Central memory CD8-positive, alpha-beta T cell (primary cell): Measurements from ENCODE around the gene MORN1.
A peak's percentile ranks its signal among the peaks of the same experiment; 100 is the strongest.
"Not testable (repeated sequence)": the region's sequence is repeated elsewhere in the genome, so short reads cannot be mapped to it uniquely, and the experiment has no call there.

Experiments used
- ATAC-seq: fragments of 150-1000 bp; cut with Tn5 transposase; replicated peaks from 2 replicates; pipeline ENCODE4 v1.10.0; 2022; ENCODE audit warnings: mild to moderate bottlenecking, moderate FRiP score, moderate number of reproducible peaks; ENCODE audit not compliant: poor library complexity, severe bottlenecking; ENCODE audit errors: extremely low read depth
- DNase-seq, 2 donors: peaks; one replicate each; pipeline ENCODE4 v3.0.0; 2021; ENCODE audit warnings: low spot score in 2 of 2
- H3K27ac Mint-ChIP-seq: one replicate; pipeline ENCODE4 v1.8.0; 2022; ENCODE audit warnings: low read depth, mild to moderate bottlenecking, moderate library complexity, mixed read lengths
- H3K27me3 Mint-ChIP-seq: one replicate; pipeline ENCODE4 v1.8.0; 2022; ENCODE audit warnings: mixed read lengths
- H3K36me3 Mint-ChIP-seq: one replicate; pipeline ENCODE4 v1.8.0; 2022; ENCODE audit warnings: mild to moderate bottlenecking, moderate library complexity, mixed read lengths; ENCODE audit not compliant: insufficient read depth
- H3K4me1 Mint-ChIP-seq: one replicate; pipeline ENCODE4 v1.8.0; 2022; ENCODE audit warnings: mixed read lengths
- H3K4me3 Mint-ChIP-seq: one replicate; pipeline ENCODE4 v1.8.0; 2022; ENCODE audit warnings: mild to moderate bottlenecking, moderate library complexity, mixed read lengths
- H3K9me3 Mint-ChIP-seq: one replicate; pipeline ENCODE4 v1.8.0; 2022; ENCODE audit warnings: mixed read lengths

Gene MORN1

DNA sequence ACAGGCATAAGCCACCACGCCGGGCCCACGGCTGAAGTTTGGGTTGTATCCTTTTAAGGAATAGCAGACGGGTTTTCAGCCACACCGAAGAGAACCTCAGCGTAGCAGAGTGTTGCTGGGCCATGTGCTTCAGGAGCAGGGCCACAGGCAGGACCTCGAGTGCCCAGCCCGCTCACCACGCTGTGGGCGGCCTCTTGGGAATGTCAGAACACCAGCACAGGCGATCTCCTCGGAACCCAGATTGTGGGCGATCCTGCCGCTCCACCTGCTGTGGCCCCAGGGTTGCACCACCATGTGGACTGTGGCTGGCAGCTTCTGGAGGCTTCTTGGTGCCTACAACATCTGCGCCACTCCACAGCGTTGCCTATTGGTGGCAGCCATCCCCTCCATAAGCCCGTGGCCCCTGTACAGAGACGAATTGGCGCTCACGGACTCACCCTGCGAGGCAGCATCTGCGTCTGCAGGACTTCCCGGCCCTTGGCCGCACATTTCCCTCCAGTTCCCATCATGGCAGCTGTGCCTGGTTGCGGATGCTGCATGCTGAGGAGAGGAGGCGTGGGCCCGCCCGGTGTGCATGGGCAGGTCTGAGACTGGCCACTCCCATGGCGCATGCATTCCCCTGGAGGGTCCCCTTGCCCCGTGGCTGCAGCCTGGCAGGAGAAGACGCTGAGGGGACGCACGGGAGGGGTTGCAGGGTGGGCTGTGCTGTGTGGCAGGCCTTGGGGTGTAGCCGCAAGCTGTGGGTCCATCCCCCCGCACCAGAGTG lies 93.9 kb downstream of the MORN1 start:
- ATAC-seq (no peak), DNase-seq (no peak)
- Mint-ChIP-seq H3K4me3 (no peak overlapping the region), H3K9me3 (no peaks in the 10 kb centered on the region), H3K27me3 (no peaks in the 10 kb centered on the region), H3K4me1 (peaks cover 43% of the 10 kb centered on the region), H3K36me3 (peaks cover 45% of the 10 kb centered on the region), H3K27ac (peak overlapping the region; percentile 44)

DNA sequence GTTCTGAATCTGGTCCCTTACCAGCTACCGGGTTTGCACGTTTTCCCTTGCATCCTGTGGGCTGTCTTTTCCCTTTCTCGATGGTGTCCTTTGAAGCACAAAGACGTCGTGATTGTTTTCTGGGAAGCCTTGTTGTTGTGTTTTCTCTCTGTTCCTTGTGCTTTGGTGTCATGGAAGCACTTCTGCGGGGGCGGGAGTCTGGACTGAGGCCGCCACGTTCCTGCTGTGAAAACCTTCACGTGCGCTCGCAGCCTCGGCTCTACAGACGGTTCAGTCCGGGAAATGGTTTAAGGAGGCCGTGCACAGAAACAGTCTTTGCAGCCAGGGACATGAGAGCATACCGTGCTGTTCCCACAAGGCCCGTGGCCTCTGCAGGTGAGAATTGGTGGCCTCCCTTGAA lies 94.7 kb downstream of the MORN1 start:
- H3K27ac Mint-ChIP-seq = peak overlapping the region; percentile 44
- peaks cover 49% of the 10 kb centered on the region for H3K36me3 Mint-ChIP-seq
- no peak for DNase-seq
- peaks cover 42% of the 10 kb centered on the region for H3K4me1 Mint-ChIP-seq
- H3K4me3 Mint-ChIP-seq = no peak overlapping the region
- H3K27me3 Mint-ChIP-seq = no peaks in the 10 kb centered on the region
- H3K9me3 Mint-ChIP-seq = no peaks in the 10 kb centered on the region
- no peak for ATAC-seq

DNA sequence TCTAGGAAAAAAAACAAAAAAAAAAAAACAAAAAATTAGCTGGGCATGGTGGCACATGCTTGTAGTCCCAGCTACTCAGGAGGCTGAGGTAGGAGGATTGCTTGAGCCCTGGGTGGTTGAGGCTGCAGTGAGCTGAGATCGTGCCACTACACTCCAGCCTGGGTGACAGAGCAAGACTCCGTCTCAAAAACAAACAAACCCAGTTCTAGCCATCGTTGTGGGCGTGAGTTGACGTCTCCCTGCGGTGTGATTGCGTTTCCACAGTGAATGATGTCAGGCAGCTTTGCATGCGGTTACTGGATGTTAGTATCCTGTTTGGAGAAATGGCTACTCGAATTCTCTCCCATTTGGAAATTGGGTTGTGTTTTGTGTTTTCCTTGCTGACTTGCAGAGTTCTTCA lies 95.1 kb downstream of the MORN1 start:
- H3K27ac Mint-ChIP-seq = peak overlapping the region; percentile 44
- H3K4me3 Mint-ChIP-seq, H3K9me3 Mint-ChIP-seq, ATAC-seq, H3K27me3 Mint-ChIP-seq, DNase-seq: not testable (repeated sequence)
- H3K4me1 Mint-ChIP-seq = peaks cover 42% of the 10 kb centered on the region
- H3K36me3 Mint-ChIP-seq = peaks cover 46% of the 10 kb centered on the region

DNA sequence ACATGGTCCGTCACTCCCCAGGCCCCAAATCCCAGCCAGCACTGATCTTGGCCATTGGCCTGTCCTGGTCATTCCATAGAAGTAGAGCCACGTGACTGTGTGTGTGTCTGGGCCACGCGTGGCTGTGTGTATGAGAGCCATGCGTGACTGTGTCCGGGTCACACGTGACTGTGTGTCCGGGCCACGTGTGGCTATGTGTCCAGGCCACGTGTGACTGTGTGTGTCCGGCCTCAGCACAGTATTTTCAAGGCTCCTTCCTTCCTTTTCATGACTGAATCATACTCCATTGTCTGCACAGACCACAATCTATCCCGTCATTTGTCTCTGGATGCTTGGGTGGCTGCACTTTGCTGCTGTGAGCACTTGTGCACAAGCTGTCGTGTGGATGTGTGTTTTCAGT lies 95.8 kb downstream of the MORN1 start:
- no peak for DNase-seq
- Mint-ChIP-seq H3K4me1 (peaks cover 42% of the 10 kb centered on the region), H3K9me3 (no peaks in the 10 kb centered on the region)

DNA sequence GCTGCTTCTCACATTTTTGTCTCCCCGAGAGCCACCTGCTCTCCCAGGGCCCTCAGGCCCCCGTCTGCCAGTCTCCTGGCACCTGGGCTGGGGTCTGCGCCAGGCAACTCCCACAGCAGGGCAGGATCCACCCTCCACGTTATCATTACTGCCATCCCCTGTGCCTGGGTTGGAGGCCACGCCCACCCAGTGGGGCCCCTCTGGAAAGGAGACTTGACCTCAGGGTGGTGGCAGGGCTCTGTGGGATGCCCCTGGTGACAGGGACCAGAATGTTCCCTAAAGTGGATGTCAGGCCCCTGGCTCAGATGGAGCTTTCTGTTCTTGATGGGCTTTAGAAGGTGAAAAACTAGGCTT lies 96.7 kb downstream of the MORN1 start:
- DNase-seq (no peak), ATAC-seq (no peak)
- peaks cover 31% of the 10 kb centered on the region for H3K36me3 Mint-ChIP-seq
- peaks cover 44% of the 10 kb centered on the region for H3K4me1 Mint-ChIP-seq
- H3K27me3 Mint-ChIP-seq = no peaks in the 10 kb centered on the region
- H3K9me3 Mint-ChIP-seq = no peaks in the 10 kb centered on the region
- H3K27ac Mint-ChIP-seq = no peak overlapping the region
- H3K4me3 Mint-ChIP-seq = no peak overlapping the region

More for the DNA sequence above, 95.8 kb downstream of the MORN1 start:
- H3K36me3 Mint-ChIP-seq = peaks cover 39% of the 10 kb centered on the region
- H3K4me3 Mint-ChIP-seq = no peak overlapping the region
- ATAC-seq = no peak
- H3K27me3 Mint-ChIP-seq = no peaks in the 10 kb centered on the region
- peak overlapping the region; percentile 49 for H3K27ac Mint-ChIP-seq

DNA sequence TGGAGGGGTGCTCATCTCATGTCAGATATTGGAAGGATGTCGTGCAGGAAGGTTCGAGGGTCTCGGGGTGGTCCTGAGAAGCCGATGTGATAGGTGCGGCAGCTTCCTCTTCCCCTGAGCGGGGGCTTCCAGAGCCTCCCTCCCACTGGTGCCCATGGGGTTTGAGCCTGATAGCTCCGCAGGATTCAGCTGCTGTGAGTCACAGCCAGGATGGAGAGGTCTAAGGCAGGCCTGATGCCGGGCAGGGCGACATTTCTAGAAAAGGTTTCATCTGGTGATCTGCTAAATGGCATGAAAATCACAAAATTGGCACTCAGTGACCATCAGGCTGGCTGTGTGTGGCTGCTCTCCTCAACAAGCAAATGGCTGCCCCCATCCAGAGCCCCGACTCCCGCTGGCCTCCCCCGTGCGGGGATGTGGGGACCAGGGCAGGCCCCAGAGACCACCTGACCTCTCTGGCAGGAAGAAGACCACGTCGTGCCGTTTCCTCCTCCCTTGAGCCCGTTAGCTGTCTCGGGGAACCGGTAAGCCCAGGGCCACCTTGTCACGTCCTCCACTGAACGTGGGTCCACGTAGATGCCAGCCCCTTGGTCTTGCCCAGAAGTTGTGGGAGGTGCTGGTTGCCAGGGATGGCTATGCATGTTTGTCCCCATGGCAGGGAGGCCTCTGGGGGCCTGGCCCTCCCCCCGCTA lies 97.2 kb downstream of the MORN1 start:
- Mint-ChIP-seq H3K27me3 (no peaks in the 10 kb centered on the region), H3K9me3 (no peaks in the 10 kb centered on the region), H3K4me3 (no peak overlapping the region), H3K4me1 (peaks cover 46% of the 10 kb centered on the region), H3K27ac (no peak overlapping the region), H3K36me3 (peaks cover 27% of the 10 kb centered on the region)
- DNase-seq (no peak), ATAC-seq (no peak)

DNA sequence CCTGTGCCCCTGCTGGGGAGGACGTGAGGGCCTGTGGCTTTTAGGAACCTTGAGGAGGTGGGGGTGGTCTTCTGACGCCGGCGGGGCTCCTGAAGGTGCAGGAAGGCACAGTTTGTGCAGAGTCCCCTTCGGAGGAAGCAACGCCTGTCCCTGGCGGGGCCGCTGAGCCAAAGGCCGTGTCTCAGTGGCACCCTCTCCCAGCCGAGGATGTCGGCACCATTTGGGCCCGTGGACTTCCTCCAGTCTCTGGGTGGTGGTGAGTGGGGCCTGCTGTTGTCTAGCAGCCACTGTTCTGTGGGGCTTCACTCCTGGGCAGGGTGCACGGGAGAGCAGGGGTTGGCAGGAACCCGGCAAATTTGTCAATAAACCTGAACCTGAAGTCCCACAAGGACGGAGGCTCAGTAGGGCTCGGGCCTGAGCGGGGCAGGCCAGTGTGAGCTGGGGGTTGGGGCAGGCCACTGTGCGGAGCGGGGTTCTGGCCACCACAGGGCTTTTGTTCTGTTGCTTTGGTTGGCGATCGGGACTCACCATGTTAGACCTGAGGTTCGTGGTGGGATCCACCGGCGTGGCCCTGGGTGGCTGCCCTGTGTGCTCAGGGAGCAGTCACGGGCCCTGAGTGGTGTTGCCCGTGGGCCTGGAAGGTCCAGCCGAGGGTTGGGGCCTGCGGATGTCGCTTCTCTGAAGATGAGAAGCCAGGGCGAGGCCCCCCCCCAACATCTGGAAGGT lies 98.5 kb downstream of the MORN1 start:
- Mint-ChIP-seq H3K4me3 (no peak overlapping the region), H3K9me3 (no peaks in the 10 kb centered on the region), H3K4me1 (peaks cover 40% of the 10 kb centered on the region), H3K27ac (peak overlapping the region; percentile 99), H3K27me3 (no peaks in the 10 kb centered on the region), H3K36me3 (peaks cover 23% of the 10 kb centered on the region)
- DNase-seq (no peak), ATAC-seq (no peak)

DNA sequence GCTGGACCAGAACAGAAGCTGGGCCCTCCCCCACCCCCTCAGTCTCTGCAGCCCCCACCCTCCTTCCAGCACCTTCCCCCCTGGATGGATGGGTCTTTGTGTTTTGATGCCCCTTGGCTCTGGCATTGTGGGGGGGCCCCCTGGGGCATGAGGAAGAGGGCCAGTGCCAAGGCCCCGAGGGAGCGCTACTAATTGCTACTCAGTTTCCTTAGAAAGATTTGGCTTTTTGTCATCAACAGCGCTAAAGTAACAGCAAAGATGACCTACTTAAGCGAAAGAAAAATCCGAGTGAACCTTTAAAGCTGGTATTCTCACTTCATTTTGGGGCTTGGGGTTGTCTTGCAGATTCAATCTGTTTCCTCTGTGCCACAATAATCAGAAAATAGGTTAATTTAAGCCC lies 99.8 kb downstream of the MORN1 start:
- H3K36me3 Mint-ChIP-seq = peaks cover 17% of the 10 kb centered on the region
- peak overlapping the region; percentile 99 for H3K27ac Mint-ChIP-seq
- no peaks in the 10 kb centered on the region for H3K27me3 Mint-ChIP-seq
- ATAC-seq = no peak
- peak overlapping the region; percentile 84 for H3K4me3 Mint-ChIP-seq
- H3K4me1 Mint-ChIP-seq = peaks cover 41% of the 10 kb centered on the region
- no peaks in the 10 kb centered on the region for H3K9me3 Mint-ChIP-seq
- no peak for DNase-seq

DNA sequence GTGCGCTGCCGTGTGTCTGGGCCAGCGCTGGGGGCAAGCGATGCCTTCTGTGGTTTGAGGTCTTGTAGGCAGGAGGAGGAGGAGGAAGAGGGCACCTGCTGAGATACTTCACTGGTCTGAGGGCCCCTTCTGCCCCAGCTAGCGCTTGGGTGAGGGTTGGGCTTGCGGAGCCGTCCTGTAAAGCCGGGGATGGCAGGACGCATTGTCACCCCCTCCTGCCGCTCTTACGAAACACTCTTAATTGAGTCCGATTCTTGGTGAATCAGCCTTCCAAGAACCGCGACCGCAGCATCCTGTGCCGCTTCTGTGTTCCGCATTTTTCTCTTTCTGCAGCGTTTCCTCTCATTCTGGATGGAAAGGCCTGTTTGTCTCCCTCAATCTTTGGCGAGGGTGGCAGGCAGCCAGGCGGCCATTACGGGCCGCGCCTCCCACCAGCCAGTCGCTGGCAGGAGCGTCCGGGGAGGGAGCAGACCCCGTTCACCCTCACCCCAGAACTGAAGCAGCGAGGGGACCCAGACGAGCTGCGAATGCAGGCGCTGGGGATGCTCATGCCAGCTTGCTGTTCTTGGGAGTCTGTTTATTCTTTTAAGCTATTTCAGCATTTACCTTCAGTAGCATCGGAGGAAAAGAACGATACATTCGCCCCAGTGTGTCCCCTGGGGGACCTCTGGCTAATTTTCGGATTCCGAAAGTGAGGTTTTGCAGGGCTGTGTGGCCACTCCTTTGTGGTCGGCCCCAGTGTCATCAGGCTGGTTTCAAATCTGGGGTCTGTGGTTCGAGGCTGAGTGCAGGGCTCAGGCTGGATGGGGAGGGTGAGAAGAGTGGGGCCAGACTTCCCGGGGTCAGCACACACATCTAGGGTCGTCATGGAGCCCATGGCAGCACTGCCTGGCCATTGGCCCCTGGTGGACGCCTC lies 100.5 kb downstream of the MORN1 start:
- H3K9me3 Mint-ChIP-seq = no peaks in the 10 kb centered on the region
- H3K27me3 Mint-ChIP-seq = no peaks in the 10 kb centered on the region
- DNase-seq = peak; percentile 55 to 70
- H3K36me3 Mint-ChIP-seq = peaks cover 14% of the 10 kb centered on the region
- H3K27ac Mint-ChIP-seq = peak overlapping the region; percentile 99
- H3K4me3 Mint-ChIP-seq = peak overlapping the region; percentile 84
- H3K4me1 Mint-ChIP-seq = peaks cover 44% of the 10 kb centered on the region
- peak; percentile 80 for ATAC-seq

DNA sequence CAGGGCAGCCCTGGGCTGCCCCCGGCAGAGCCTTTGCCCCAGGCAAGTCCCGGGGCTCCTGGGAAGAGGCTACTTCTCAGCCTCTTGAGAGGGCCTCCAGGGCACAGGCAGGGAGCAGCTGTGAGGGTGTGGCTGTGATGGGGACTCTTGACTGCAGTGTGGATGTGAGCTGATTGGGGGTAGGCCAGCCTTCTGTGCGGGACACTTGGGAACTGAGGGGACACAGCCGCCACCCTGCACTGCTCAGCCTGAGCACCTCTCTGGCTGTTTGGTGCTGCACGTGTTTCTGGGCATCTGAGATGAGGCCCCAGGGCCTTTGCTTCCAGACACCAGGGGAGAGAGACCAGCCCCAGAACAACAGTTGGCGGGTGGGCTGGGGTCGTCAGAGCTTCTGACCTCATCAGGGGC lies 101.2 kb downstream of the MORN1 start:
- ATAC-seq = peak; percentile 46
- no peaks in the 10 kb centered on the region for H3K27me3 Mint-ChIP-seq
- peaks cover 44% of the 10 kb centered on the region for H3K4me1 Mint-ChIP-seq
- H3K4me3 Mint-ChIP-seq = peak overlapping the region; percentile 84
- peak in 1 of 2 donors; percentile 39 for DNase-seq
- no peaks in the 10 kb centered on the region for H3K9me3 Mint-ChIP-seq
- H3K27ac Mint-ChIP-seq = peak overlapping the region; percentile 99
- peaks cover 14% of the 10 kb centered on the region for H3K36me3 Mint-ChIP-seq

DNA sequence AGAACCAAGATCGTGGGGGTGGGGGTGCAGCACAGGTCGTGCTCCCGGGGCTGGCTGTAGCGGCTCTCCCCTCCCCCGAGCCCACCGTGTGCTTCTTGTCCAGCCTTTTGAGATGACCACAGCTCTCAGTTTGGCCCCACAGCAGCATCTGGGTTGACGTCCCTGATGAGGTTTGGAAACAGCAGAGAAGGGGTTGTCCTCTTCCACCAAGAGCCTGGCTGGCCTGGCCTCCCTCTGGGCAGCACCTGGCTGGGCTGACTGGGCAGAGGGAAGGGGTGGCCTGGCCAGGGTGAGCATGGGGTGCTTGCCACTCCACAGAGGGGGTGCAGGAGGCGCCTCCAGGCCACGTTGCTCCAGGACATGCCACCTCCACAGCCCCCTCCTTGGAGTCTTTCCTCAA lies 101.7 kb downstream of the MORN1 start:
- H3K4me3 Mint-ChIP-seq = peak overlapping the region; percentile 84
- ATAC-seq (no peak), DNase-seq (no peak)
- peak overlapping the region; percentile 99 for H3K27ac Mint-ChIP-seq
- H3K4me1 Mint-ChIP-seq = peaks cover 44% of the 10 kb centered on the region
- H3K36me3 Mint-ChIP-seq = peaks cover 14% of the 10 kb centered on the region
- H3K9me3 Mint-ChIP-seq = no peaks in the 10 kb centered on the region
- H3K27me3 Mint-ChIP-seq = no peaks in the 10 kb centered on the region
